SK-N-SH (cell line): ENCODE data around the gene CANT1. TPM values are rescaled to one million over a fixed set of nuclear protein-coding genes. Genes with fewer than 3 reads are reported as not detected.

ENCODE experiments used
- CTCF ChIA-PET: fragments of 300-600, 350-600 bp; formaldehyde crosslinking; extraction: SDS; loops from one replicate; lab custom pipeline; 2021; lab: Yijun Ruan, JAX
- POLR2A ChIA-PET: fragments of 350-600 bp; sonication (Branson Sonifier 250); formaldehyde crosslinking; extraction: SDS; loops from one replicate; lab custom pipeline; 2020; ENCODE audit warnings: antibody characterized with exemption, inconsistent platforms; lab: Yijun Ruan, JAX
- DNase-seq: peaks from one replicate; pipeline ENCODE4 v3.0.0; 2012
- H2AFZ ChIP-seq: fragments of 200-600 bp; sonication (generic); 2 replicates; pipeline ENCODE4 v1.8.1; 2016; ENCODE audit warnings: antibody characterized with exemption, mild to moderate bottlenecking, low read depth
- H3F3A ChIP-seq: fragments of 200-600 bp; sonication (generic); replicated peaks from 2 replicates; pipeline ENCODE3; 2016; ENCODE audit warnings: antibody characterized with exemption, mild to moderate bottlenecking; ENCODE audit not compliant: insufficient read depth
- H3K27ac ChIP-seq, 2 experiments: fragments of 200-500 bp in 1 of 2; fragments of 200-600 bp in 1 of 2; sonication (Bioruptor generic) in 1 of 2; sonication (generic), shearing (Covaris generic) in 1 of 2; 2 replicates each; pipeline versions ENCODE4 v1.5.1 to v1.6.1; 2014 to 2016; ENCODE audit warnings: low read depth in 2 of 2, inconsistent platforms in 1 of 2, low read length in 1 of 2, mild to moderate bottlenecking in 1 of 2, mixed read lengths in 1 of 2
- H3K27me3 ChIP-seq: fragments of 200-600 bp; sonication (generic), shearing (Covaris generic); 2 replicates; pipeline ENCODE4 v1.6.1; 2016; ENCODE audit warnings: mixed run types; ENCODE audit not compliant: insufficient read depth
- H3K36me3 ChIP-seq, 2 experiments: fragments of 200-500 bp in 1 of 2; fragments of 200-600 bp in 1 of 2; sonication (Bioruptor generic) in 1 of 2; sonication (generic) in 1 of 2; replicated peaks in 1 of 2; 2 replicates each; pipeline versions ENCODE3 to v1.5.1; 2014 to 2016; ENCODE audit warnings: low read length in 1 of 2, mild to moderate bottlenecking in 1 of 2; ENCODE audit not compliant: insufficient read depth in 2 of 2, control insufficient read depth in 1 of 2
- H3K4me1 ChIP-seq, 2 experiments: fragments of 200-500 bp in 1 of 2; fragments of 200-600 bp in 1 of 2; sonication (Bioruptor generic) in 1 of 2; sonication (generic), shearing (Covaris generic) in 1 of 2; 2 replicates each; pipeline versions ENCODE4 v1.5.1 to v1.6.1; 2014 to 2016; ENCODE audit warnings: low read depth in 1 of 2, low read length in 1 of 2, mixed run types in 1 of 2; ENCODE audit not compliant: insufficient read depth in 2 of 2, control insufficient read depth in 1 of 2
- H3K4me2 ChIP-seq: fragments of 200-600 bp; sonication (generic), shearing (Covaris generic); 2 replicates; pipeline ENCODE4 v1.6.1; 2017; ENCODE audit warnings: mixed run types
- H3K4me3 ChIP-seq, 2 experiments: fragments of 200-500 bp in 1 of 2; fragments of 200-600 bp in 1 of 2; sonication (Bioruptor generic) in 1 of 2; sonication (generic), shearing (Covaris generic) in 1 of 2; 2 replicates each; pipeline versions ENCODE4 v1.5.1 to v1.8.1; 2014 to 2016; ENCODE audit warnings: low read depth in 2 of 2, inconsistent platforms in 1 of 2, low read length in 1 of 2, mild to moderate bottlenecking in 1 of 2, mixed read lengths in 1 of 2, moderate library complexity in 1 of 2
- H3K79me2 ChIP-seq: fragments of 200-600 bp; sonication (generic); 2 replicates; pipeline ENCODE4 v1.8.1; 2017; ENCODE audit warnings: mild to moderate bottlenecking; ENCODE audit not compliant: insufficient read depth
- H3K9ac ChIP-seq: fragments of 200-600 bp; sonication (generic); 2 replicates; pipeline ENCODE4 v1.6.1; 2017; ENCODE audit warnings: mixed run types
- H3K9me2 ChIP-seq: fragments of 200-600 bp; sonication (generic); 2 replicates; pipeline ENCODE4 v1.6.1; 2017; ENCODE audit warnings: mixed run types
- H3K9me3 ChIP-seq: fragments of 200-600 bp; sonication (generic); 2 replicates; pipeline ENCODE4 v1.6.1; 2017; ENCODE audit warnings: mixed run types, mild to moderate bottlenecking, moderate library complexity
- H4K20me1 ChIP-seq: fragments of 200-600 bp; sonication (generic); 2 replicates; pipeline ENCODE4 v1.6.1; 2017; ENCODE audit warnings: mild to moderate bottlenecking, mixed run types; ENCODE audit not compliant: insufficient read depth
- GABPA ChIP-seq: IDR thresholded peaks from 2 replicates; pipeline ENCODE4 v1.4.0; 2012; ENCODE audit warnings: low read depth, mild to moderate bottlenecking
- GATA2 ChIP-seq: sonication (generic); formaldehyde crosslinking; IDR thresholded peaks from 2 replicates; pipeline ENCODE4 v1.5.0; 2020; ENCODE audit warnings: mild to moderate bottlenecking, missing genetic modification reagents
- MEF2A ChIP-seq: IDR thresholded peaks from 2 replicates; pipeline ENCODE4 v1.4.0; 2012; ENCODE audit warnings: low read depth, borderline replicate concordance
- MXI1 ChIP-seq: IDR thresholded peaks from 2 replicates; pipeline ENCODE4 v1.6.1; 2012; ENCODE audit warnings: mild to moderate bottlenecking, low read depth, low read length, improper control_type of control experiment
- NFIC ChIP-seq: IDR thresholded peaks from 2 replicates; pipeline ENCODE4 v1.4.0; 2012; ENCODE audit warnings: borderline replicate concordance
- NRF1 ChIP-seq: IDR thresholded peaks from 2 replicates; pipeline ENCODE4 v1.6.1; 2012; ENCODE audit warnings: low read depth, mild to moderate bottlenecking, low read length
- POLR2AphosphoS5 ChIP-seq: IDR thresholded peaks from 2 replicates; pipeline ENCODE4 v1.6.1; 2012; ENCODE audit warnings: low read depth, low read length
- RAD21 ChIP-seq: IDR thresholded peaks from 2 replicates; pipeline ENCODE4 v1.6.1; 2012; ENCODE audit warnings: mild to moderate bottlenecking, low read length
- RFX5 ChIP-seq: IDR thresholded peaks from 2 replicates; pipeline ENCODE4 v1.6.1; 2012; ENCODE audit warnings: mild to moderate bottlenecking, improper control_type of control experiment, low read length
- RXRA ChIP-seq: IDR thresholded peaks from 2 replicates; pipeline ENCODE4 v1.4.0; 2012; ENCODE audit warnings: low read depth, mild to moderate bottlenecking, borderline replicate concordance
- TAF1 ChIP-seq: IDR thresholded peaks from 2 replicates; pipeline ENCODE4 v1.6.1; 2012; ENCODE audit warnings: low read depth, mild to moderate bottlenecking, low read length, moderate library complexity, borderline replicate concordance
- TEAD4 ChIP-seq: IDR thresholded peaks from 2 replicates; pipeline ENCODE4 v1.4.0; 2012; ENCODE audit warnings: mild to moderate bottlenecking, borderline replicate concordance; ENCODE audit not compliant: insufficient read depth
- YY1 ChIP-seq: IDR thresholded peaks from 2 replicates; pipeline ENCODE4 v1.4.0; 2012; ENCODE audit warnings: low read depth, mild to moderate bottlenecking
- WGBS: methylation state at CpG from one replicate; pipeline ENCODE4 v1.1.6; 2017; ENCODE audit warnings: low lambda C conversion rate; 5-methylcytosine and 5-hydroxymethylcytosine counted together
- polyA plus RNA-seq, 3 experiments: library from polyadenylated mRNA; depleted of rRNA; stranded (reverse); fragments of >200 nt; gene quantifications; 2 replicates each; pipeline ENCODE4 v1.2.3, GENCODE V29; 2012
- TF ChIP-seq, protein P1 (sequence below): IDR thresholded peaks from 2 replicates; pipeline ENCODE4 v1.4.0; 2012; ENCODE audit warnings: low read depth
- TF ChIP-seq, protein P2 (sequence below): IDR thresholded peaks from 2 replicates; pipeline ENCODE4; 2012

The CANT1 gene
- polyA plus RNA-seq, 1 of the 3 experiments (the other 2 are of a cell fraction) = 87.4 TPM

- Histone ChIP-seq H3F3A (peaks cover 19% of the 10 kb centered on the region), H3K27ac (no peak overlapping the region), H2AFZ (no peak overlapping the region), H3K79me2 (no peaks in the 10 kb centered on the region), H3K9me2 (no peaks in the 10 kb centered on the region), H3K4me2 (no peak overlapping the region), H4K20me1 (no peaks in the 10 kb centered on the region), H3K27me3 (no peaks in the 10 kb centered on the region), H3K9ac (no peak overlapping the region), H3K4me1 (peaks cover 2 to 14% of the 10 kb centered on the region in 2 experiments), H3K4me3 (no peak overlapping the region), H3K36me3 (no peaks in the 10 kb centered on the region), H3K9me3 (no peaks in the 10 kb centered on the region)
- DNase-seq = no peak
- 86% methylated on average over 26 of the region's 29 CpGs for WGBS
- ChIA-PET CTCF (interaction anchor here (0.7 to 7.9 kb wide), 61 partner anchors 9 to 494 kb away, joined by 3 to 191 read pairs (median 5); partner anchors contain the start of genes C1QTNF1, ENGASE and LGALS3BP), POLR2A (interaction anchor here (1.1 kb wide), 1 partner anchor 14 kb away, joined by 5 read pairs; no protein-coding TSS in a partner anchor)
- TF ChIP-seq RXRA (no peak), POLR2AphosphoS5 (no peak), TAF1 (no peak), RAD21 (no peak), MEF2A (no peak), NRF1 (no peak), TEAD4 (no peak), MXI1 (no peak)
These were observed 32.3 kb upstream of the CANT1 start for GRCh38 chr17:79041723-79042420.

GRCh38 chr17:79041041-79041570, 31.5 kb upstream of the CANT1 start:
- ChIA-PET CTCF (interaction anchor here (0.5 to 7.9 kb wide), 25 partner anchors 12 to 361 kb away, joined by 3 to 191 read pairs (median 7); partner anchors contain the start of genes C1QTNF1 and LGALS3BP), POLR2A (no interaction called here)
- H3K9ac ChIP-seq = no peak overlapping the region
- H2AFZ ChIP-seq = no peak overlapping the region
- no peak for DNase-seq
- no peaks in the 10 kb centered on the region for H3K79me2 ChIP-seq
- H3K4me2 ChIP-seq = no peak overlapping the region
- H4K20me1 ChIP-seq = no peaks in the 10 kb centered on the region
- no peak overlapping the region for H3K27ac ChIP-seq
- H3K36me3 ChIP-seq = no peaks in the 10 kb centered on the region
- H3K27me3 ChIP-seq = no peaks in the 10 kb centered on the region
- 95% methylated on average over 13 of the region's 13 CpGs for WGBS
- peaks cover 6 to 8% of the 10 kb centered on the region in 2 experiments for H3K4me1 ChIP-seq
- peaks cover 19% of the 10 kb centered on the region for H3F3A ChIP-seq
- no peak overlapping the region for H3K4me3 ChIP-seq
- H3K9me3 ChIP-seq = no peaks in the 10 kb centered on the region
- TF ChIP-seq TAF1 = no peak
- TF ChIP-seq, protein P1, sequence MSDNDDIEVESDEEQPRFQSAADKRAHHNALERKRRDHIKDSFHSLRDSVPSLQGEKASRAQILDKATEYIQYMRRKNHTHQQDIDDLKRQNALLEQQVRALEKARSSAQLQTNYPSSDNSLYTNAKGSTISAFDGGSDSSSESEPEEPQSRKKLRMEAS = no peak
- no peak for TF ChIP-seq MXI1
- TF ChIP-seq RFX5 = no peak
- no peak for TF ChIP-seq GABPA
- no peak for TF ChIP-seq GATA2
- no peak for TF ChIP-seq NRF1
- TF ChIP-seq YY1 = no peak
- TF ChIP-seq RXRA = no peak
- TF ChIP-seq, protein P2, sequence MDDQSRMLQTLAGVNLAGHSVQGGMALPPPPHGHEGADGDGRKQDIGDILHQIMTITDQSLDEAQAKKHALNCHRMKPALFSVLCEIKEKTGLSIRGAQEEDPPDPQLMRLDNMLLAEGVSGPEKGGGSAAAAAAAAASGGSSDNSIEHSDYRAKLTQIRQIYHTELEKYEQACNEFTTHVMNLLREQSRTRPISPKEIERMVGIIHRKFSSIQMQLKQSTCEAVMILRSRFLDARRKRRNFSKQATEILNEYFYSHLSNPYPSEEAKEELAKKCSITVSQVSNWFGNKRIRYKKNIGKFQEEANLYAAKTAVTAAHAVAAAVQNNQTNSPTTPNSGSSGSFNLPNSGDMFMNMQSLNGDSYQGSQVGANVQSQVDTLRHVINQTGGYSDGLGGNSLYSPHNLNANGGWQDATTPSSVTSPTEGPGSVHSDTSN = no peak
- no peak for TF ChIP-seq NFIC
- H3K9me2 ChIP-seq = no peaks in the 10 kb centered on the region
